Endothelial cell of umbilical vein (primary cell): Measurements from ENCODE around the gene UBR7. TPM values are rescaled to one million over a fixed set of nuclear protein-coding genes. Genes with fewer than 3 reads are reported as not detected.

Source experiments
- BruUV-seq: library from RNA; stranded (reverse); fragments of 400-500 nt; replicated peaks from 2 replicates; lab custom pipeline; 2021; lab: Mats Ljungman, UMichigan
- CTCF ChIA-PET: fragments of 300-600, 350-600 bp; sonication (Branson Sonifier 250); formaldehyde crosslinking; loops from one replicate; lab custom pipeline; 2021; ENCODE audit warnings: antibody characterized with exemption, inconsistent platforms; lab: Charles Lee
- POLR2A ChIA-PET: fragments of 300-600, 350-600 bp; sonication (Branson Sonifier 250); formaldehyde crosslinking; loops from one replicate; lab custom pipeline; 2021; ENCODE audit warnings: antibody characterized with exemption, inconsistent platforms; lab: Charles Lee
- DNase-seq: peaks from one replicate; pipeline ENCODE4 v3.0.0-alpha.2; 2011; ENCODE audit warnings: low read depth, low spot score
- FAIRE-seq: peaks from 2 replicates; lab custom pipeline; 2011; peaks lifted over from hg19 to GRCh38; lab: Jason Lieb, UNC
- H2AFZ ChIP-seq: 2 replicates; pipeline ENCODE4 v1.6.0; 2012; ENCODE audit warnings: low read depth, low read length, control low read depth, inconsistent platforms
- H3K27ac ChIP-seq: 2 replicates; pipeline ENCODE4 v1.5.1; 2011; ENCODE audit warnings: low read depth, mild to moderate bottlenecking, control low read depth, low read length, moderate library complexity; ENCODE audit not compliant: insufficient read depth
- H3K27me3 ChIP-seq, 2 experiments: 2 replicates each; pipeline versions ENCODE4 v1.6.0 to v1.6.1; 2011; ENCODE audit warnings: low read length in 2 of 2, mixed read lengths in 1 of 2; ENCODE audit not compliant: control insufficient read depth in 2 of 2, insufficient read depth in 2 of 2
- H3K36me3 ChIP-seq, 2 experiments: 2 replicates in 1 of 2; 3 replicates in 1 of 2; pipeline ENCODE4 v1.5.1; 2011; ENCODE audit warnings: low read length in 2 of 2, mild to moderate bottlenecking in 1 of 2, moderate library complexity in 1 of 2; ENCODE audit not compliant: control insufficient read depth in 2 of 2, insufficient read depth in 2 of 2; ENCODE audit errors: extremely low read depth in 1 of 2
- H3K4me1 ChIP-seq: 3 replicates; pipeline ENCODE4 v1.5.1; 2011; ENCODE audit warnings: mild to moderate bottlenecking, low read length; ENCODE audit not compliant: control insufficient read depth, insufficient read depth; ENCODE audit errors: extremely low read depth
- H3K4me2 ChIP-seq: 2 replicates; pipeline ENCODE4 v1.6.1; 2011; ENCODE audit warnings: low read length, control low read depth, mixed read lengths; ENCODE audit not compliant: insufficient read depth
- H3K4me3 ChIP-seq, 3 experiments: fragments of 200-600 bp in 1 of 3; sonication (generic), shearing (Covaris generic) in 1 of 3; replicated peaks in 1 of 3; 2 replicates each; pipeline ENCODE4 v1.5.1; 2011 to 2016; ENCODE audit warnings: control low read depth in 3 of 3, low read length in 3 of 3, mild to moderate bottlenecking in 2 of 3, inconsistent platforms in 1 of 3, low read depth in 1 of 3, moderate library complexity in 1 of 3; ENCODE audit not compliant: insufficient read depth in 1 of 3
- H3K79me2 ChIP-seq: 2 replicates; pipeline ENCODE4 v1.6.0; 2012; ENCODE audit warnings: low read length, inconsistent platforms; ENCODE audit not compliant: control insufficient read depth, insufficient read depth
- H3K9ac ChIP-seq: replicated peaks from 2 replicates; pipeline ENCODE3; 2011; ENCODE audit warnings: low read length, control low read depth; ENCODE audit not compliant: insufficient read depth; ENCODE audit errors: extremely low read depth
- H3K9me1 ChIP-seq: replicated peaks from 3 replicates; pipeline ENCODE4 v1.6.0; 2011; ENCODE audit warnings: mild to moderate bottlenecking, low read length; ENCODE audit not compliant: control insufficient read depth, insufficient read depth; ENCODE audit errors: extremely low read depth
- H3K9me3 ChIP-seq: replicated peaks from 2 replicates; pipeline ENCODE4 v1.5.1; 2012; ENCODE audit warnings: low read length, inconsistent platforms; ENCODE audit not compliant: control insufficient read depth, insufficient read depth
- H4K20me1 ChIP-seq: replicated peaks from 2 replicates; pipeline ENCODE3; 2011; ENCODE audit warnings: mild to moderate bottlenecking, low read length; ENCODE audit not compliant: control insufficient read depth, insufficient read depth; ENCODE audit errors: extremely low read depth
- CTCF ChIP-seq, 2 donors: IDR thresholded peaks; 1 replicate in 1 of 2; 2 replicates in 1 of 2; pipeline ENCODE4 v1.5.1; 2011; ENCODE audit warnings: low read length in 2 of 2, mild to moderate bottlenecking in 2 of 2, moderate library complexity in 2 of 2, control low read depth in 1 of 2, inconsistent platforms in 1 of 2, low read depth in 1 of 2; ENCODE audit not compliant: insufficient read depth in 1 of 2; ENCODE audit errors: extremely low read depth in 1 of 2
- EZH2 ChIP-seq: IDR thresholded peaks from 2 replicates; pipeline ENCODE4 v1.6.1; 2012; ENCODE audit warnings: borderline replicate concordance, low read depth, mild to moderate bottlenecking, moderate library complexity, low read length, inconsistent platforms; ENCODE audit not compliant: severe bottlenecking
- FOS ChIP-seq: IDR thresholded peaks from 2 replicates; pipeline ENCODE4 v1.6.1; 2011; ENCODE audit warnings: mild to moderate bottlenecking, low read length, moderate library complexity, borderline replicate concordance; ENCODE audit not compliant: insufficient read depth
- GATA2 ChIP-seq: IDR thresholded peaks from 2 replicates; pipeline ENCODE4 v1.7.0; 2011; ENCODE audit warnings: low read depth, mild to moderate bottlenecking, moderate library complexity, mixed read lengths, low read length; ENCODE audit not compliant: insufficient read length, insufficient read depth
- JUN ChIP-seq: IDR thresholded peaks from 2 replicates; pipeline ENCODE4 v1.6.1; 2011; ENCODE audit warnings: borderline replicate concordance, low read depth; ENCODE audit not compliant: insufficient read length, insufficient read depth
- MAX ChIP-seq: IDR thresholded peaks from 2 replicates; pipeline ENCODE4 v1.6.1; 2011; ENCODE audit not compliant: insufficient read depth, insufficient read length
- MYC ChIP-seq: IDR thresholded peaks from one replicate; pipeline ENCODE4 v1.6.1; 2011; ENCODE audit warnings: mild to moderate bottlenecking, low read depth, low read length
- POLR2A ChIP-seq: IDR thresholded peaks from 2 replicates; pipeline ENCODE4 v1.6.1; 2012; ENCODE audit warnings: low read depth, mild to moderate bottlenecking, control low read depth, low read length
- POLR2AphosphoS5 ChIP-seq: IDR thresholded peaks from 2 replicates; pipeline ENCODE4 v1.6.1; 2012; ENCODE audit warnings: low read depth, mild to moderate bottlenecking, control low read depth, low read length, moderate library complexity; ENCODE audit not compliant: insufficient read depth
- dilution Hi-C: fragments of 300-500 bp; cut with MboI; formaldehyde crosslinking; loops from one replicate; pipeline ENCODE4 v1.15.0; 2019; ENCODE audit warnings: low sequenced_read_pairs; ENCODE audit not compliant: extremely low pct_ligation_motif_present
- intact Hi-C: fragments of 100-400 bp; cut with micrococcal nuclease; formaldehyde crosslinking; loops from one replicate; pipeline ENCODE4 v1.10.0; 2022
- polyA plus RNA-seq, 4 experiments: library from polyadenylated mRNA; depleted of rRNA in 3 of 4; stranded (reverse) in 3 of 4; unstranded in 1 of 4; fragments of >200 nt; gene quantifications; 2 replicates each; pipeline versions ENCODE4 v1.2.1 to v1.2.3, GENCODE V29; 2011 to 2012; ENCODE audit warnings: missing spikeins in 1 of 4
- total RNA-seq: library from RNA; stranded (reverse); gene quantifications from 2 replicates; pipeline ENCODE4 v1.2.3, GENCODE V29; 2021

The UBR7 gene
- total and polyA plus RNA-seq, 2 donors (not counting 3 experiments of a cell fraction or from before 2014, with no cell fraction given), result 16.8 to 24.1 TPM

GRCh38 chr14:93207468-93208308, 632 bp downstream of the UBR7 start:
- POLR2A ChIA-PET, result interaction anchor here (1.0 to 1.6 kb wide), 4 partner anchors 11 to 124 kb away, joined by 3 to 8 read pairs (median 6); partner anchors contain the start of genes LYSET and MOAP1
- intact Hi-C loops (loop anchor here (1.0 kb wide), 5 partner anchors 22 to 819 kb away; partner anchors contain the start of genes BTBD7, LYSET and OTUB2), dilution Hi-C loops (no loop called here)
- H3K4me2 ChIP-seq, result peak overlapping the region; percentile 82
- DNase-seq, result peak; percentile 68
- peak overlapping the region; percentile 77 to 88 (median 77) for H3K4me3 ChIP-seq
- H2AFZ ChIP-seq, result peak overlapping the region; percentile 83
- peak overlapping the region; percentile 85 for H3K9ac ChIP-seq
- H4K20me1 ChIP-seq, result no peaks in the 10 kb centered on the region
- CTCF ChIA-PET, result interaction anchor here (0.6 to 2.6 kb wide), 27 partner anchors 10 to 793 kb away, joined by 3 to 33 read pairs (median 5); partner anchors contain the start of genes ITPK1, LYSET and MOAP1
- TF ChIP-seq MAX, result no peak
- peak; percentile 41 to 65 for TF ChIP-seq CTCF (IDR thresholded peaks at IDR 0.05; ENCODE audit: extremely low read depth in 1 of 2, insufficient read depth in 1 of 2, low read depth in 1 of 2, low read length in 2 of 2)
- no peaks in the 10 kb centered on the region for H3K9me1 ChIP-seq
- BruUV-seq, result TSS peak; percentile 58
- peaks cover 38% of the 10 kb centered on the region for H3K79me2 ChIP-seq
- no peaks in the 10 kb centered on the region for H3K36me3 ChIP-seq
- peak; percentile 43 for FAIRE-seq
- peak overlapping the region; percentile 79 for H3K27ac ChIP-seq
- H3K9me3 ChIP-seq, result no peaks in the 10 kb centered on the region
- no peaks in the 10 kb centered on the region for H3K27me3 ChIP-seq
- H3K4me1 ChIP-seq, result peaks cover 12% of the 10 kb centered on the region

GRCh38 chr14:93212432-93212831, 5.4 kb downstream of the UBR7 start:
- Histone ChIP-seq H3K4me3 (no peak overlapping the region), H2AFZ (no peak overlapping the region), H3K79me2 (peaks cover 17% of the 10 kb centered on the region), H3K9me3 (no peaks in the 10 kb centered on the region), H3K9ac (no peak overlapping the region), H3K4me2 (no peak overlapping the region), H3K36me3 (peaks cover 0 to 5% of the 10 kb centered on the region in 2 experiments), H3K9me1 (no peaks in the 10 kb centered on the region), H3K27me3 (no peaks in the 10 kb centered on the region), H3K27ac (no peak overlapping the region), H3K4me1 (peaks cover 4% of the 10 kb centered on the region), H4K20me1 (no peaks in the 10 kb centered on the region)
- ChIA-PET POLR2A (no interaction called here), CTCF (no interaction called here)
- no peak for TF ChIP-seq EZH2
- TF ChIP-seq GATA2, result no peak
- TF ChIP-seq MYC, result no peak
- TF ChIP-seq FOS, result no peak
- no peak for TF ChIP-seq JUN
- no peak for TF ChIP-seq CTCF (IDR thresholded peaks at IDR 0.05; ENCODE audit: extremely low read depth in 1 of 2, insufficient read depth in 1 of 2, low read depth in 1 of 2, low read length in 2 of 2)
- TF ChIP-seq MAX, result no peak
- TF ChIP-seq POLR2AphosphoS5, result no peak
- TF ChIP-seq POLR2A, result no peak
- FAIRE-seq (no peak), DNase-seq (no peak)
- intact Hi-C loops, result no loop called here
- dilution Hi-C loops, result no loop called here
- BruUV-seq, result no TSS peak
